GM12874 (cell line): Measurements from ENCODE around the gene STING1.

ENCODE experiments used
- CTCF ChIP-seq: IDR thresholded peaks from 2 replicates; pipeline ENCODE4 v1.5.1; 2011; ENCODE audit warnings: low read depth, mild to moderate bottlenecking, control low read depth, low read length, moderate library complexity; ENCODE audit not compliant: insufficient read depth

The STING1 gene

GRCh38 chr5:139426203-139426885 lies 56.2 kb downstream of the STING1 start:
- no peak for TF ChIP-seq CTCF
